ENCODE results near the gene G0S2. TPM values are rescaled to one million over a fixed set of nuclear protein-coding genes. Genes with fewer than 3 reads are reported as not detected.

Gene G0S2
- total and polyA plus RNA-seq, 2 experiments from 2014 or later = 3.2 to 8.2 TPM

DNA sequence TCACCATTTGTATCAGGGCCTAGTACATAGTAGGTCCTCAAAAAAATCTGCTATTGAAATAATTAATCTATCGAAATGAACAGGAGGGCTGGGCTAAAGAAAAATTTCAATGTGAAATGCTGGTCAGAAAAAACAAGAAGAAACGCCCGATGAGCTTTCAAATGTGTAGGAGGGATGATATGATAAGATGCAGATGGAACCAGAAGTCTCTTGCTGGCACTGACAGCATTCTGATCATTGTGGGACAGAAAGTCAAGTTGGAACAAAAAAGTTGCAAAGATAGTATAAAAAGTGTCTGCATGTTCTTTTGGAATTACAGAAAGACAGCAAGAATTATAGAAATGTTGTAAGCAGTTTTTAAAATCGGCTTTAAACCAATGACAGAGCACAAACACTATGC, 11.1 kb downstream of the G0S2 start:
- H3K36me3 ChIP-seq (ENCODE audit: insufficient read depth) = no peaks in the 10 kb centered on the region
- no peaks in the 10 kb centered on the region for H3K9me2 ChIP-seq (ENCODE audit: insufficient read depth)
- H3K79me2 ChIP-seq (replicated peaks; ENCODE audit: insufficient read depth) = no peaks in the 10 kb centered on the region
- no peak overlapping the region for H3K4me2 ChIP-seq
- TF ChIP-seq REST (IDR thresholded peaks at IDR 0.05; ENCODE audit: unreplicated experiment) = no peak
- TF ChIP-seq STAT1 (IDR thresholded peaks at IDR 0.05; ENCODE audit: unreplicated experiment) = no peak
- no peak for TF ChIP-seq ETS1 (IDR thresholded peaks at IDR 0.05)
- TF ChIP-seq, protein P1, sequence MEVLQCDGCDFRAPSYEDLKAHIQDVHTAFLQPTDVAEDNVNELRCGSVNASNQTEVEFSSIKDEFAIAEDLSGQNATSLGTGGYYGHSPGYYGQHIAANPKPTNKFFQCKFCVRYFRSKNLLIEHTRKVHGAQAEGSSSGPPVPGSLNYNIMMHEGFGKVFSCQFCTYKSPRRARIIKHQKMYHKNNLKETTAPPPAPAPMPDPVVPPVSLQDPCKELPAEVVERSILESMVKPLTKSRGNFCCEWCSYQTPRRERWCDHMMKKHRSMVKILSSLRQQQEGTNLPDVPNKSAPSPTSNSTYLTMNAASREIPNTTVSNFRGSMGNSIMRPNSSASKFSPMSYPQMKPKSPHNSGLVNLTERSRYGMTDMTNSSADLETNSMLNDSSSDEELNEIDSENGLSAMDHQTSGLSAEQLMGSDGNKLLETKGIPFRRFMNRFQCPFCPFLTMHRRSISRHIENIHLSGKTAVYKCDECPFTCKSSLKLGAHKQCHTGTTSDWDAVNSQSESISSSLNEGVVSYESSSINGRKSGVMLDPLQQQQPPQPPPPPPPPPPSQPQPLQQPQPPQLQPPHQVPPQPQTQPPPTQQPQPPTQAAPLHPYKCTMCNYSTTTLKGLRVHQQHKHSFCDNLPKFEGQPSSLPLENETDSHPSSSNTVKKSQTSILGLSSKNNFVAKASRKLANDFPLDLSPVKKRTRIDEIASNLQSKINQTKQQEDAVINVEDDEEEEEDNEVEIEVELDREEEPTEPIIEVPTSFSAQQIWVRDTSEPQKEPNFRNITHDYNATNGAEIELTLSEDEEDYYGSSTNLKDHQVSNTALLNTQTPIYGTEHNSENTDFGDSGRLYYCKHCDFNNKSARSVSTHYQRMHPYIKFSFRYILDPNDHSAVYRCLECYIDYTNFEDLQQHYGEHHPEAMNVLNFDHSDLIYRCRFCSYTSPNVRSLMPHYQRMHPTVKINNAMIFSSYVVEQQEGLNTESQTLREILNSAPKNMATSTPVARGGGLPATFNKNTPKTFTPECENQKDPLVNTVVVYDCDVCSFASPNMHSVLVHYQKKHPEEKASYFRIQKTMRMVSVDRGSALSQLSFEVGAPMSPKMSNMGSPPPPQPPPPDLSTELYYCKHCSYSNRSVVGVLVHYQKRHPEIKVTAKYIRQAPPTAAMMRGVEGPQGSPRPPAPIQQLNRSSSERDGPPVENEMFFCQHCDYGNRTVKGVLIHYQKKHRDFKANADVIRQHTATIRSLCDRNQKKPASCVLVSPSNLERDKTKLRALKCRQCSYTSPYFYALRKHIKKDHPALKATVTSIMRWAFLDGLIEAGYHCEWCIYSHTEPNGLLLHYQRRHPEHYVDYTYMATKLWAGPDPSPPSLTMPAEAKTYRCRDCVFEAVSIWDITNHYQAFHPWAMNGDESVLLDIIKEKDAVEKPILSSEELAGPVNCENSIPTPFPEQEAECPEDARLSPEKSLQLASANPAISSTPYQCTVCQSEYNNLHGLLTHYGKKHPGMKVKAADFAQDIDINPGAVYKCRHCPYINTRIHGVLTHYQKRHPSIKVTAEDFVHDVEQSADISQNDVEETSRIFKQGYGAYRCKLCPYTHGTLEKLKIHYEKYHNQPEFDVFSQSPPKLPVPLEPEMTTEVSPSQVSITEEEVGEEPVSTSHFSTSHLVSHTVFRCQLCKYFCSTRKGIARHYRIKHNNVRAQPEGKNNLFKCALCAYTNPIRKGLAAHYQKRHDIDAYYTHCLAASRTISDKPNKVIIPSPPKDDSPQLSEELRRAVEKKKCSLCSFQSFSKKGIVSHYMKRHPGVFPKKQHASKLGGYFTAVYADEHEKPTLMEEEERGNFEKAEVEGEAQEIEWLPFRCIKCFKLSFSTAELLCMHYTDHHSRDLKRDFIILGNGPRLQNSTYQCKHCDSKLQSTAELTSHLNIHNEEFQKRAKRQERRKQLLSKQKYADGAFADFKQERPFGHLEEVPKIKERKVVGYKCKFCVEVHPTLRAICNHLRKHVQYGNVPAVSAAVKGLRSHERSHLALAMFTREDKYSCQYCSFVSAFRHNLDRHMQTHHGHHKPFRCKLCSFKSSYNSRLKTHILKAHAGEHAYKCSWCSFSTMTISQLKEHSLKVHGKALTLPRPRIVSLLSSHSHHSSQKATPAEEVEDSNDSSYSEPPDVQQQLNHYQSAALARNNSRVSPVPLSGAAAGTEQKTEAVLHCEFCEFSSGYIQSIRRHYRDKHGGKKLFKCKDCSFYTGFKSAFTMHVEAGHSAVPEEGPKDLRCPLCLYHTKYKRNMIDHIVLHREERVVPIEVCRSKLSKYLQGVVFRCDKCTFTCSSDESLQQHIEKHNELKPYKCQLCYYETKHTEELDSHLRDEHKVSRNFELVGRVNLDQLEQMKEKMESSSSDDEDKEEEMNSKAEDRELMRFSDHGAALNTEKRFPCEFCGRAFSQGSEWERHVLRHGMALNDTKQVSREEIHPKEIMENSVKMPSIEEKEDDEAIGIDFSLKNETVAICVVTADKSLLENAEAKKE (CRISPR knock-in tag; IDR thresholded peaks at IDR 0.05) = no peak
- TF ChIP-seq CREB1 (CRISPR knock-in tag; IDR thresholded peaks at IDR 0.05; ENCODE audit: low read depth) = no peak
- TF ChIP-seq ZNF331 (CRISPR knock-in tag; IDR thresholded peaks at IDR 0.05; ENCODE audit: low read depth) = no peak
- no peak for TF ChIP-seq CTCF (conservative IDR thresholded peaks at IDR 0.05; ENCODE audit: low read depth in 2 of 2)
- TF ChIP-seq ZNF114 (CRISPR knock-in tag; IDR thresholded peaks at IDR 0.05) = no peak
- no peaks in the 10 kb centered on the region for H3K9me3 Mint-ChIP-seq
- H3K4me1 ChIP-seq (ENCODE audit: insufficient read depth) = no peaks in the 10 kb centered on the region
- ATAC-seq (no peak), DNase-seq (ENCODE audit: low spot score) (no peak)
- no peak overlapping the region for H3K27ac ChIP-seq (ENCODE audit: low read depth)
- no peak overlapping the region for H3K4me3 Mint-ChIP-seq
- H3K27me3 Mint-ChIP-seq (ENCODE audit: insufficient read depth, low read depth, poor library complexity) = no peaks in the 10 kb centered on the region
- no peak overlapping the region for H3K27ac Mint-ChIP-seq
- no peak overlapping the region for H2AFZ ChIP-seq
- no peak overlapping the region for H3K4me3 ChIP-seq
- H3K36me3 Mint-ChIP-seq (ENCODE audit: low read depth) = no peaks in the 10 kb centered on the region
- H3F3A ChIP-seq (replicated peaks; ENCODE audit: low read depth) = no peaks in the 10 kb centered on the region
- H4K20me1 ChIP-seq (replicated peaks; ENCODE audit: insufficient read depth) = no peaks in the 10 kb centered on the region
- H3K4me1 Mint-ChIP-seq = 0 out of 3 replicates have a peak, but pooled peaks cover 2% of the 10 kb centered on the region
- no peaks in the 10 kb centered on the region for H3K27me3 ChIP-seq (ENCODE audit: insufficient read depth)
